Activated T-helper 9 cell treated with anti-CD3 and anti-CD28 coated beads, Interleukin-2, amount 50 U/mL, for 16 hours (primary cell): ENCODE data around the gene UPK3A.
"Not testable (repeated sequence)": the region's sequence is repeated elsewhere in the genome, so short reads cannot be mapped to it uniquely, and the experiment has no call there.

ENCODE experiments used
- DNase-seq: peaks from one replicate; pipeline ENCODE4 v3.0.0-alpha.2; 2020; ENCODE audit warnings: low read depth

UPK3A gene

DNA sequence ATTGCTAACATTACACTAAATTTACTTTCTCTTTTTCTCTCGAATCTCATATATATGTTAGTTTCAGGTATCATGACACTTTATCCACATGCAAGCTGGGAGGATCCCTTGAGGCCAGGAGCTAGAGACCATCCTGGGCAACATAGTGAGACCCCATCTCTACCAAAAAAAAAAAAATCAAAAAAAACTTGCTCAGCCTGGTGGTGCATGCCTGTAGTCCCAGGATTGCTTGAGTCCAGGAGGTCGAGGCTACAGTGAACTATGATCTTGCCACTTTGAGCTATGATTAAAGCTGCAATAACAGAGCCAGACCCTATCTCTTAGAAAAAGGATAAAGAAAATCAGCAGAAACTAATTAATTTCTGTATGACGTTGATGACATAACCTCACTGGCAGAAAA lies 3.7 kb upstream of the UPK3A start:
- no peak for DNase-seq

- DNase-seq, result no peak
Measured at GRCh38 chr22:45285263-45286058, 712 bp downstream of the UPK3A start.

DNA sequence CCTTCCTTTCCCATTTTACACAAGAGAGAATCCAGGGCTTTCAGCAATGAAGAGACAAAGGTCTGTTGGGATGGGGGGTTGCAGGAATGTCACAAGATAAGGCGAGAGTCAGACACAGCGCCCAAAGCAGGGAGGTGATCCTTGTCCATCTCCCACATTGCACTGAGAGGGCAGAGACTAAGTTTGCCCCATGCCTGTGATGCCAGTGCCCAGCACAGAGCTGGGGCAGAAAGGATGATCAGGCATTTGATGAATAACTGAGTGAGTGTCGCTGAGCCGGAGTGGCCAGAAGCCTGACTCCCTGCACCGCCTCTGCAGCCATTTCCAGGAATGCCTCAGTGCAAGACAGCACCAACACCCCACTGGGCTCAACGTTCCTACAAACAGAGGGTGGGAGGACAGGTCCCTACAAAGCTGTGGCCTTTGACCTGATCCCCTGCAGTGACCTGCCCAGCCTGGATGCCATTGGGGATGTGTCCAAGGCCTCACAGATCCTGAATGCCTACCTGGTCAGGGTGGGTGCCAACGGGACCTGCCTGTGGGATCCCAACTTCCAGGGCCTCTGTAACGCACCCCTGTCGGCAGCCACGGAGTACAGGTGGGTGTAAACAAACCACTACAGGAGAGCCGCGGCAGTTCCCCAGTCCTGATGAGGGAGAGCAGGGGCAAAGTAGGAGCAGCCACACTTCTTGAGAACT lies 2.3 kb downstream of the UPK3A start:
- DNase-seq, result no peak

GRCh38 chr22:45290410-45290936 lies 5.7 kb downstream of the UPK3A start:
- no peak for DNase-seq

- no peak for DNase-seq
Measured at GRCh38 chr22:45291061-45291930, 6.5 kb downstream of the UPK3A start.

GRCh38 chr22:45291931-45292290 lies 7.2 kb downstream of the UPK3A start:
- no peak for DNase-seq

GRCh38 chr22:45292731-45293442 lies 8.1 kb downstream of the UPK3A start:
- DNase-seq, result no peak

- DNase-seq, result no peak
Measured at GRCh38 chr22:45294030-45294429, 9.3 kb downstream of the UPK3A start.

DNA sequence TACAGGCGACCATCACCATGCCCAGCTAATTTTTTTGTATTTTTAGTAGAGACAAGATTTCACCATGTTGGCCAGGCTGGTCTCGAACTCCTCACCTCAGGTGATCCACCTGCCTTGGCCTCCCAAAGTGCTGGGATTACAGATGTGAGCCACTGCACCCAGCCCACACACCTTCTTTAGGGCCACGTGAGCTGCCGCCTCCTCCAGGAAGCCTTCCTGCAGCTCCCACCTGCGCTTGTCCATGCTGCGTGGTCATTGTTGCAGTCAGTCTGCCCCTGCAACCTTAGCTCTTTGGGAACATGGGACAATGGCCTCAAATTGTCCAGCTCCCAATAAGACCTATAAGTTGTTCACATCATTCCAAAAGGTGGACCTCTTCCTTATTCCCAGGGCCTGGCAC lies 10.3 kb downstream of the UPK3A start:
- DNase-seq, result not testable (repeated sequence)

- no peak for DNase-seq
Measured at GRCh38 chr22:45295492-45295891, 10.7 kb downstream of the UPK3A start.

DNA sequence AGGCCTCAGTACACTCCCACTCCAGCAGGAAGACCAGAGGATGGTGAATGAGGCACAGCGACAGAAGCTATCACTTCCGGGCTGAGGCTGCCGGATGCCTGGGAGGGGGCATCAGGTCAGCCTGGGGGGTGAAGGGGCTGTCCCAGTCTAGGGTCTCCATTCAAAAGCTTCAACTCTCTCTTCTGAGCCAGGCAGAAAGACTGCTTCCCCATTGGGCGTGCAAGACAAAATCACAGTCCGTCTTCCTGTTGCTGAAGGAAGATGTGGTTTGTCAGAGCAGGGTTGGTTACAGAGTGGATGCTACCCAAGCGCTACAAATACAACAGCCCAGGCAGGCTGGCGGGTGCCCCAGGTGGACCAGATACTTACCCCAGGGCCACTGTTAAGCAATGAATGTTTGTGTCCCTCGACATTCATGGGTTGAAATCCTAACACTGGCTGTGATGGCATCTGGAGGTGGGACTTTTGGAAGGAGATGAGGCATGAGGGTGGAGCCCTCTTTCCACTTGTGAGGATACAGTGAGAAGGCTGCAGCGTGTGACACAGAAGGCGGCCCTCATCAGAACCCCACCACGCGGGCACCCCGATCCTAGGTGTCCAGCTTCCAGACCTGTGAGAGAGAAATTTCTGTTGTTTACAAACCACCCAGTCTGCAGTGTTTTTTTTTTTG lies 12.0 kb downstream of the UPK3A start:
- DNase-seq, result no peak

GRCh38 chr22:45298934-45299505 lies 14.3 kb downstream of the UPK3A start:
- no peak for DNase-seq

DNA sequence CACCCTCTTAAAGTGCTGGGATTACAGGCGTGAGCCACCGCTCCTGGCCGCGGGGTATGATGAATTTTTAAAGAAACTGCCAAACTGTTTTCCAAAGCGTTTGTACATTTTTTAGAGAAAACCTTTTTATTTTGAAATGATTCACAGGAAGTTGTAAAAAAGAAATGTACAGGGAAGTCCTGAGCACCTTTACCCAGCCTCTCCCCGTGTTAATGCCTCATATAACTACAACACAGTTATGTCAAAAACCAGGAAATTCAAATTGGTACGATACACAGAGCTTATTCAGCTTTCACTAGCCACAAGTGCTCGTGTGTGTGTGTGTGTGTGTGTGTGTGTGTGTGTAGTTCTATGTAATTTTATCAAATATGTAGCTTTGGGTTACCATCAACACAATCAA lies 18.0 kb downstream of the UPK3A start:
- DNase-seq, result no peak

DNA sequence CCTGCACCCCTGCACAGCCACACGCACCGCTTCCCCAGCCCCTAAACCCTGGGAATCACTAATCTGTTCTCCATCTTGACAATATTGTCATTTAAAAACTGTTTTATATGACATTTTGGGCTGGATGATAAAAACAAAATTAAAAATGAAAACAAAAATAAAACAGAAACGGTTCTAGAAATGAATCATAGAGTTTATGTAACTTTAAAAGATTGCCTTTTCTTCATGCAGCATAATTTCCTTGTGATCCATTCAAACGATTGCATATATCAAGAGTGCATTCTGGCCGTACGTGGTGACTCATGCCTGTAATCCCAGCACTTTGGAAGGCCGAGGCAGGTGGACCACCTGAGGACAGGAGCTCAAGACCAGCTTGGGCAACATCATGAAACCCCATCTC lies 18.4 kb downstream of the UPK3A start:
- DNase-seq, result no peak

GRCh38 chr22:45304971-45305370 lies 20.2 kb downstream of the UPK3A start:
- DNase-seq, result no peak

- DNase-seq, result no peak
Measured at GRCh38 chr22:45305456-45306075, 20.8 kb downstream of the UPK3A start.

DNA sequence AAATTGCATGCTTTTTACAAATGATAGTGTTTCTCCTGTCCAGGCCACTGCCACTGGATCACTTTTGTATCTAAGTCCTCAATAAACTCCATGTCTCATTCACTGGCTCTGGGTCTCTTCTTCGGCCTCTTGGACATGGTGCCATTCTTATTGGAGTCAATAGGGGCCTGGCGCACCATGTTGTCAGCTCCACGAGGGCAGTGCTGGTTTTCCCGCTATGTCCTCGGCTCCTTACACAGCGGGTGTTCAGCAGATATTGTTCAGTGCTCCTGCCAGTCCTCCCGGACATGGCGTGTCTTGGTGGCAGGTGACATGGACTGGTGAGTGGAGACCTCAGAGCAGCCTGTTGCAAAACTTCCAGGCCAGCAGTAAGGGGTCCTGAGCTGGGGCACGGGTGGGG lies 21.4 kb downstream of the UPK3A start:
- DNase-seq, result no peak

DNA sequence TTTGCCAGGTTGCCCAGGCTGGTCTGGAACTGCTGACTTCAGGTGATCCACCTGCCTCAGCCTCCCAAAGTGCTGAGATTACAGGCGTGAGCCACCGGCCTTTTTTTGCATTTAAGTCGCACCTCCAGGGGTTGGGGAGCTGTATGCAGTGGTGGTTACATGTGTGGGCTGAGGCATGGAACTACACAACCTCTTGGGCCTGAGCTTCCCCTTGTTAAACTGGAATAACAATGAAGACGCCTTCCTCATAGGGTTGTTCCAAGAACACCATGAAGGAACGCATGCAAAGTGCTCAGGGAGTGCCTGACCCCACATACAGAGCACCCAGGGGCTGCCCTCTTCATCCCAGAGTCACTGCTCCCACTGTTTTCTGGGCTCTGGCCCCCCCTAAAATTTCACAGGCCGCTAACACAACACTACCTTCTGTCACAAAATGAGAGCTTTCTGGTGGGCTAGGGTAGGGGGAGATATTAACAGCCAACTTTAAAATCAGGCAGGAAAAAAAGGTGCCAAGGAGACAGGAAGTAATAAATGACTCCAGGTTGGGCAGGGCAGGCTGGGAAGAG lies 23.7 kb downstream of the UPK3A start:
- DNase-seq, result no peak

- no peak for DNase-seq
Measured at GRCh38 chr22:45308957-45309421, 24.2 kb downstream of the UPK3A start.
